Tibial artery (tissue), 4 donors: ENCODE measurements around the gene STX16.

Source experiments
- DNase-seq, 2 donors: peaks; one replicate each; pipeline ENCODE4 v3.0.0-alpha.2; 2019
- H3K27ac ChIP-seq, 2 donors: fragments of 200-600 bp; sonication (generic) in 1 of 2; 1 replicate in 1 of 2; 2 replicates in 1 of 2; pipeline ENCODE4 v1.5.1; 2018 to 2019; ENCODE audit warnings: mild to moderate bottlenecking in 1 of 2
- H3K27me3 ChIP-seq, 2 donors: fragments of 200-600 bp; sonication (generic) in 1 of 2; one replicate each; pipeline versions ENCODE4 v1.5.1 to v1.6.0; 2016 to 2019
- H3K36me3 ChIP-seq, 3 donors: fragments of 200-600 bp; sonication (generic) in 2 of 3; one replicate each; pipeline ENCODE4 v1.5.1; 2016 to 2019; ENCODE audit warnings: mild to moderate bottlenecking in 2 of 3
- H3K4me1 ChIP-seq, 4 donors: fragments of 200-600 bp; sonication (generic) in 2 of 4; 1 replicate in 3 of 4; 2 replicates in 1 of 4; pipeline ENCODE4 v1.5.1; 2016 to 2019
- H3K4me3 ChIP-seq, 2 donors: fragments of 200-600 bp; sonication (generic) in 1 of 2; 1 replicate in 1 of 2; 2 replicates in 1 of 2; pipeline ENCODE4 v1.5.1; 2018 to 2019; ENCODE audit warnings: mild to moderate bottlenecking in 2 of 2
- H3K9me3 ChIP-seq, 3 donors: fragments of 200-600 bp; sonication (generic) in 1 of 3; one replicate each; pipeline ENCODE4 v1.5.1; 2016 to 2019
- intact Hi-C: fragments of 100-400 bp; cut with DNase I; formaldehyde crosslinking; loops from one replicate; pipeline ENCODE4 v1.15.0; 2023; ENCODE audit warnings: low total_unique reads
- TF ChIP-seq, protein P1 (sequence below), 2 experiments: fragments of 200-600 bp in 1 of 2; fragments of 450-650 bp in 1 of 2; IDR thresholded peaks; one replicate each; pipeline ENCODE4 v1.5.1; 2017 to 2019; ENCODE audit warnings: antibody characterized with exemption in 2 of 2, mild to moderate bottlenecking in 1 of 2, moderate library complexity in 1 of 2

The STX16 gene

DNA sequence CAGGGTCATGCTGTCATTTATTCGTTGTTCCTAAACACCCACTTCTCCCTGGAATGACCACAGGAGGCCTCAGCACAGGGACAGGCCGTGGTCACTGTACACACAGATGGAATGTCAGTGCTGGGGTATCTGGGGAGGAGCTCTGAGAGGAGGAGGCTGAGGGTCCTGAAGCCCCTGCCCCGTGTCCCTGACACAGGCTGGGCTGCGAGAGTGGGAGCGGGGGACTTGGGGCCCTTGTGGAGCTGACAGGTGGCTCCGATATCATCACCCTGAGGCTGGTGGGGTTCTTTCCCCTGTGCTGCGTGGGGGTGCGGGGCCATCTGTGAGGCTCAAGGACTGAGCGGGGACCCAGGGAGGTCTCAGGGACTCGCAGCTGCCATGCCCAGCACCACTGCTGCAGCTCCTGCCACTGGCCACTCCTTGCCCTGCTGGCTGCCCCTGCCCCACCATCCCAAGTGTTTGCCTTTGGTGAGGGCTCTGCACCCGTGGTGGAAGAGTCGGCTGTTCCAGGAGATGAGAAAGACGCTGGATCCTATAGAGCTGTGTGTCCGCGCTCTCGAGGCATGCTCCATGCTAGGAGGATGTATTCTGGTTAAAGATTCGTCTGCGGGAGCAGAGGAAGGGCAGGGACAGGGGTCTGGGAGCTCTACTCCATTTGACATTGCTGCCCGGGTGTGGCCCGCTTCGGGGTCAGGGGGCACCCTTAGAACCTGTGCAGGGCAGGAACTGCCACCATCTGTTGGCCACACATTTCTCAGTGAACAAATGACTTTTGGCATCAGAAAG, 60.4 kb downstream of the STX16 start:
- TF ChIP-seq, protein P1, sequence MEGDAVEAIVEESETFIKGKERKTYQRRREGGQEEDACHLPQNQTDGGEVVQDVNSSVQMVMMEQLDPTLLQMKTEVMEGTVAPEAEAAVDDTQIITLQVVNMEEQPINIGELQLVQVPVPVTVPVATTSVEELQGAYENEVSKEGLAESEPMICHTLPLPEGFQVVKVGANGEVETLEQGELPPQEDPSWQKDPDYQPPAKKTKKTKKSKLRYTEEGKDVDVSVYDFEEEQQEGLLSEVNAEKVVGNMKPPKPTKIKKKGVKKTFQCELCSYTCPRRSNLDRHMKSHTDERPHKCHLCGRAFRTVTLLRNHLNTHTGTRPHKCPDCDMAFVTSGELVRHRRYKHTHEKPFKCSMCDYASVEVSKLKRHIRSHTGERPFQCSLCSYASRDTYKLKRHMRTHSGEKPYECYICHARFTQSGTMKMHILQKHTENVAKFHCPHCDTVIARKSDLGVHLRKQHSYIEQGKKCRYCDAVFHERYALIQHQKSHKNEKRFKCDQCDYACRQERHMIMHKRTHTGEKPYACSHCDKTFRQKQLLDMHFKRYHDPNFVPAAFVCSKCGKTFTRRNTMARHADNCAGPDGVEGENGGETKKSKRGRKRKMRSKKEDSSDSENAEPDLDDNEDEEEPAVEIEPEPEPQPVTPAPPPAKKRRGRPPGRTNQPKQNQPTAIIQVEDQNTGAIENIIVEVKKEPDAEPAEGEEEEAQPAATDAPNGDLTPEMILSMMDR (IDR thresholded peaks at IDR 0.05): no peak
- Histone ChIP-seq H3K27me3 (no peaks in the 10 kb centered on the region), H3K36me3 (peaks cover 0 to 77% (median 37%) of the 10 kb centered on the region in 3 donors), H3K4me3 (no peak overlapping the region), H3K4me1 (no peaks in the 10 kb centered on the region), H3K27ac (no peak overlapping the region), H3K9me3 (no peaks in the 10 kb centered on the region)
- DNase-seq: peak; percentile 14 to 58
- intact Hi-C loops: no loop called here

DNA sequence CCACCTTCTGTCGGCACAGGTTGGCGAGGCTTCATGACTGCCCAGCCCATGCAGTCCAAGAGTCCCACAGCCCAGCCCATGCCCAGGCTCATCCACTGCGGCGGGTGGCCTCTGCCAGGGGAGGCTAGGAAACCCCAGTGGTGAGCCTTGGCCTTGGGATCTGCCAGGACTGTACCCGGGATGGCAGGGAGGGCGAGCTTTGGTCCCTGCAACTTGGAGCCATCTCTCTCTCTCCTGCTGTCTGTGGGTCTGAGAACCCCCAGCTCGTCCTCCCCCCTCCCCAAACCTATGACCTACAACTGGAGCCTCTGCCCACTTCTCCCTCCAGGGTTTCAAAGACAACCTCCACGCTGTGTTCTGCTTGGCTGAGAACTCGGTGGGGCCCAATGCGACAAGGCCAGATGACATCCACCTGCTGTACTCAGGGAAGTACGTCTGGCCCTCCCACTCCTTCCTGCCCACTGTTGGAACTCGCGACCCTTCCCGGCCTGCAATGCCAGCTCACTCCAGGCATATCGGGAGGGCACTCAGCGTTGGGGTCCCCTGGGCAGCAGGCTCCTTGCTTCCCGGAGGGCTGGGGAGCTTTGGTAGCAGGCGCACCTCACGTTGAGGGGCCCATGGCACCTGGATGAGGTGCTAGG, 61.2 kb downstream of the STX16 start:
- Histone ChIP-seq H3K27me3 (no peaks in the 10 kb centered on the region), H3K4me3 (no peak overlapping the region), H3K27ac (no peak overlapping the region), H3K9me3 (no peaks in the 10 kb centered on the region), H3K4me1 (no peaks in the 10 kb centered on the region), H3K36me3 (peaks cover 0 to 69% (median 32%) of the 10 kb centered on the region in 3 donors)
- peak; percentile 15 to 51 for DNase-seq
- TF ChIP-seq, protein P1 (IDR thresholded peaks at IDR 0.05): no peak
- intact Hi-C loops: no loop called here

DNA sequence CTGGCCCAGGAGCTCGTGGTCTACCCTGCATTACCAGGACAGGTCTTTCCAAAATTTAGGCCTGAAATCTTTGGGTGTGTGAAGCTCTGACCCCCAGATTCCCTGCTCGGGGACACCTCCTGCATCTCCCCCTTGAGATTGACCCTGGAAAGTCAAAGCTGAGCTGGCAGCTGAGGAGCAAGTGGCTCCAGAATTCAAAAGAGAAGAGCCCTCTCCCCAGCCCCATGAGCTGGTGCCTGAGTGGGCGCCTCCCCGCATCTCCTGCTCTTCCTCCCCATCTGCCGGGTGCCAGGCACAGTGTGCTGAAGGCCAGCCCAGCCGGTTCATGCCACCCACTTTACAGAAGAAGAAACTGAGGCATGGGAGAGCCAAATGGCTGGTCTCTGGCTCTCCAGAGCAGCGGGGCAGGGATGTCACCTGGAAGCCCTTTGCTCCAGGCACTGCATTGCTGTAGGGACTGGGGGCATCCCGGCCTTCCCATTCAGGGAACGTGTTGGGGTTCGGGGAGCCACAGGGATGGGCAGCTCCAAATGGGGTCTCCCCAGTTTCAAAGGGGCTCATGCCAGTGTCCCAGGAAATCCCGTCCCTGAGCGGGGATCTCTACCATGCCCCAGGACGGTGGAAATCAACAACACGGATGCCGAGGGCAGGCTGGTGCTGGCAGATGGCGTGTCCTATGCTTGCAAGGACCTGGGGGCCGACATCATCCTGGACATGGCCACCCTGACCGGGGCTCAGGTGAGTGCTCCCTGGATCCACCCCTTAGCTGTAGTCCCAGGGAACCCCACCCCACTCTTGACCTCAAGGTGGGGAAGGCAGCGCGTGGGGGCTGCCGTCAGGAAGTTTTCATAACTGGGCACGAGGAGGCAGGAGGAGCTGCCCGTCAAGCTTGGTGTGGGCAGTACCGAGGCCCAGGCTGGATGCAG, 62.0 kb downstream of the STX16 start:
- Histone ChIP-seq H3K27me3 (no peaks in the 10 kb centered on the region), H3K4me3 (no peak overlapping the region), H3K36me3 (peaks cover 0 to 61% (median 24%) of the 10 kb centered on the region in 3 donors), H3K4me1 (no peaks in the 10 kb centered on the region), H3K27ac (no peak overlapping the region), H3K9me3 (no peaks in the 10 kb centered on the region)
- TF ChIP-seq, protein P1 (IDR thresholded peaks at IDR 0.05): no peak
- intact Hi-C loops: no loop called here
- peak in 1 of 2 donors; percentile 55 for DNase-seq

DNA sequence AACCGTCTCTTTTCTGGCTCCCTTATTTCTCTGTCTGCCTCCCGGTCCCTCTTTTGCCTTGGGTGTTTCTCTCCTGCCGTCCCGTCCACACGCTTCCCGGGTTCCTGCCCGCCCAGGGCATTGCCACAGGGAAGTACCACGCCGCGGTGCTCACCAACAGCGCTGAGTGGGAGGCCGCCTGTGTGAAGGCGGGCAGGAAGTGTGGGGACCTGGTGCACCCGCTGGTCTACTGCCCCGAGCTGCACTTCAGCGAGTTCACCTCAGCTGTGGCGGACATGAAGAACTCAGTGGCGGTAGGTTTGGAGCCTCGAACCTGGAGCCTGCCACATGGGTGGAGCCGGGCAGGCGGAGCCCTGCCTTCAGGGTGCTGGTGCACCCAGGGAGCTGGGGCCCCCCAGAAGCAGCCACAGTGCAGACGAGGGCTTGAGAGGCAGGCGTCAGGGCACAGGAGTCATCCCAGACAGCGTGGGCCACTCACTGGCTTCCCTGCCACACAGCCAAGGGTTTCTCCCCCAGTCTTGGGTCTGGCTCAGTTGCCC, 62.8 kb downstream of the STX16 start:
- Histone ChIP-seq H3K36me3 (peaks cover 0 to 53% (median 17%) of the 10 kb centered on the region in 3 donors), H3K9me3 (no peaks in the 10 kb centered on the region), H3K4me1 (no peaks in the 10 kb centered on the region), H3K27me3 (no peaks in the 10 kb centered on the region), H3K27ac (no peak overlapping the region), H3K4me3 (no peak overlapping the region)
- TF ChIP-seq, protein P1 (IDR thresholded peaks at IDR 0.05): no peak
- DNase-seq: peak; percentile 17 to 60
- intact Hi-C loops: no loop called here

DNA sequence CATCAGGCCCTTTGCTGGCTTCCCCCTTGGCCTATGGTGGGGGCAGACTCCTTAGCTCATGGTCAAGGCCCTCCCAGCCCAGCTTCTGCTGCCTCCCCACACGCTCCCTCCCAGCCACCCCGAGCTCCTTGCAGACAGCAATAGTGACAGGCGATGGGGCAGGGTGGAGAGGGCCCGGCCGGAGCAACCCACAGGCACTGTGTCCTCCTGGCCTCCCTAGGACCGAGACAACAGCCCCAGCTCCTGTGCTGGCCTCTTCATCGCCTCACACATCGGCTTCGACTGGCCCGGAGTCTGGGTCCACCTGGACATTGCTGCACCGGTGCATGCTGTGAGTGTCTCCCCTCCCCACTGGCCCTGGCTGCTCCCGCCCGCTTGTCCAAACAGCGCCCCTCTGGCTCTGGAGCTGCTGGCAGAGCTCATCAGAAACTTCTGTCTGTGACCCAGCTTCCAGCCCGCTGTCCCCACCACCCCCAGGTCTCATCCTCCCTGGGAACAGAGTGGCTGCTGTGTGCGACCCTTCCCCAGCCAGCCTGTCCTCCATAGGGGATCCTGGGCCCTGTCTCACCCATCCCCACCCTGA, 63.3 kb downstream of the STX16 start:
- Histone ChIP-seq H3K27ac (no peak overlapping the region), H3K4me1 (no peaks in the 10 kb centered on the region), H3K36me3 (peaks cover 0 to 47% (median 17%) of the 10 kb centered on the region in 3 donors), H3K9me3 (no peaks in the 10 kb centered on the region), H3K4me3 (no peak overlapping the region), H3K27me3 (no peaks in the 10 kb centered on the region)
- intact Hi-C loops: no loop called here
- TF ChIP-seq, protein P1 (IDR thresholded peaks at IDR 0.05): no peak
- peak in 1 of 2 donors; percentile 59 for DNase-seq
